ENCODE measurements around the gene ZGRF1. TPM values are rescaled to one million over a fixed set of nuclear protein-coding genes. Genes with fewer than 3 reads are reported as not detected.

The ZGRF1 gene
- total and polyA plus RNA-seq, 10 of the 15 experiments (the other 5 are each of a cell fraction or from before 2014, with no cell fraction given): 8.5 to 32.1 (median 20.1) TPM

GRCh38 chr4:112519689-112520597 is 116.8 kb downstream of the ZGRF1 start (continued):
- TF ChIP-seq CUX1 (IDR thresholded peaks at IDR 0.05; ENCODE audit: insufficient replicate concordance, low read depth, low read length): no peak
- TF ChIP-seq IRF3 (IDR thresholded peaks at IDR 0.05): no peak
- TF ChIP-seq ZNF207 (IDR thresholded peaks at IDR 0.05; ENCODE audit: borderline replicate concordance): no peak
- TF ChIP-seq NBN (IDR thresholded peaks at IDR 0.05): no peak
- no peak for TF ChIP-seq EED (IDR thresholded peaks at IDR 0.05; ENCODE audit: low read depth)
- TF ChIP-seq SREBF1 (IDR thresholded peaks at IDR 0.05; ENCODE audit: low read length): no peak
- TF ChIP-seq DPF2 (IDR thresholded peaks at IDR 0.05): no peak
- TF ChIP-seq CTCF (IDR thresholded peaks at IDR 0.05 in 2 of 3, conservative IDR thresholded peaks at IDR 0.05 in 1 of 3; ENCODE audit: control insufficient read depth in 2 of 3, extremely low read depth in 1 of 3, insufficient read depth in 1 of 3, low read depth in 3 of 3, low read length in 3 of 3): peak; percentile 19 to 25 (median 21); a peak in 4 of 6 replicates
- no peak for TF ChIP-seq E2F4 (IDR thresholded peaks at IDR 0.05; ENCODE audit: low read depth, low read length)

All from GM12878 (cell line).